Gastroesophageal sphincter (tissue), 4 donors: ENCODE data around the gene ETV6. TPM values are rescaled to one million over a fixed set of nuclear protein-coding genes. Genes with fewer than 3 reads are reported as not detected.
A peak's percentile ranks its signal among the peaks of the same experiment; 100 is the strongest.

Experiments
- ATAC-seq: fragments of 150-250 bp; one replicate; pipeline ENCODE4 v1.9.1; 2016; ENCODE audit warnings: mild to moderate bottlenecking, moderate library complexity
- H3K27ac ChIP-seq, 4 donors: fragments of 200-600 bp; sonication (generic) in 3 of 4; 1 replicate in 3 of 4; 2 replicates in 1 of 4; pipeline ENCODE4 v1.5.1; 2016 to 2019
- H3K27me3 ChIP-seq: fragments of 200-600 bp; sonication (generic); one replicate; pipeline ENCODE4 v1.5.1; 2019
- H3K36me3 ChIP-seq, 2 donors: fragments of 200-600 bp; sonication (generic); one replicate each; pipeline ENCODE4 v1.5.1; 2019; ENCODE audit warnings: control low read depth in 1 of 2
- H3K4me1 ChIP-seq, 3 donors: fragments of 200-600 bp; sonication (generic); 1 replicate in 2 of 3; 2 replicates in 1 of 3; pipeline ENCODE4 v1.5.1; 2016 to 2019; ENCODE audit warnings: control low read depth in 2 of 3
- H3K4me3 ChIP-seq, 2 donors: fragments of 200-600 bp; sonication (generic); one replicate each; pipeline ENCODE4 v1.5.1; 2019; ENCODE audit warnings: mild to moderate bottlenecking in 1 of 2, moderate library complexity in 1 of 2
- H3K9me3 ChIP-seq, 3 donors: fragments of 200-600 bp; sonication (generic); one replicate each; pipeline ENCODE4 v1.5.1; 2017 to 2019; ENCODE audit warnings: control low read depth in 2 of 3
- EP300 ChIP-seq: sonication (generic); formaldehyde crosslinking; IDR thresholded peaks from one replicate; pipeline ENCODE4 v1.6.1; 2017; ENCODE audit warnings: antibody characterized with exemption, mild to moderate bottlenecking
- POLR2A ChIP-seq, 2 donors: fragments of 450-650 bp; IDR thresholded peaks; one replicate each; pipeline ENCODE4 v1.6.1; 2017; ENCODE audit warnings: antibody characterized with exemption in 2 of 2, mild to moderate bottlenecking in 2 of 2, moderate library complexity in 1 of 2
- POLR2AphosphoS5 ChIP-seq: sonication (generic); formaldehyde crosslinking; IDR thresholded peaks from one replicate; pipeline ENCODE4 v1.6.1; 2017; ENCODE audit warnings: antibody characterized with exemption
- whole genome bisulfite sequencing, 2 donors: methylation state at CpG; one replicate each; pipeline ENCODE4 v1.1.5; 2018; ENCODE audit warnings: low coverage in 1 of 2; 5-methylcytosine and 5-hydroxymethylcytosine counted together
- total RNA-seq, 4 donors: library from RNA; depleted of rRNA; stranded (reverse); fragments of >200 nt; gene quantifications; one replicate each; pipeline ENCODE4 v1.1.0, GENCODE V29; 2016
- TF ChIP-seq, protein P1 (sequence below), 4 experiments: fragments of 200-600 bp in 2 of 4; fragments of 450-650 bp in 2 of 4; sonication (generic) in 1 of 4; IDR thresholded peaks; one replicate each; pipeline ENCODE4 v1.5.1; 2017 to 2019; ENCODE audit warnings: antibody characterized with exemption in 4 of 4, mild to moderate bottlenecking in 2 of 4, moderate library complexity in 2 of 4

ETV6 gene
- total RNA-seq, 4 donors from 2014 or later: 18.7 to 30.1 (median 21.1) TPM

DNA sequence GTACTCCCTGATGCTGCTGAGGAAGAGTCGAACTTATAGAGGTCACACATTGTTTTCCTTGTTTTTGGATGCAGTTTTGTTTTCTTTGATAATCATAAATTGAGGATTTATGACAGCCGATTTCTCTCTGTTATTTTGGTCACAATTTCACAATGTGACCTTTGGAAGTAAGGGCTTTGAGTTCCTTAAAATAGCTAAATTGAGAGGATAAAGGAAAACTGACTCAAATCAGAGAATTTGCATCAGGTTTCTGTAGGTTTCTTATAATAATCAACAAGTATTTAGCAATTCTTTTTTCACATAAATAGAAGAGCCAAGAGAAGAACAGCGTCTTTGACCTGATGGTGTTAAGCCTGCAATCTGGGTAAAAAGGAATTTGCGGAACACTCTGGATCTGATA lies 66.1 kb downstream of the ETV6 start:
- Histone ChIP-seq H3K36me3 (no peaks in the 10 kb centered on the region), H3K27me3 (no peaks in the 10 kb centered on the region), H3K9me3 (no peaks in the 10 kb centered on the region), H3K4me3 (no peak overlapping the region), H3K4me1 (peaks cover 7 to 76% (median 26%) of the 10 kb centered on the region in 3 donors), H3K27ac (no peak overlapping the region)
- no peak for TF ChIP-seq POLR2AphosphoS5
- TF ChIP-seq POLR2A (IDR thresholded peaks at IDR 0.05): no peak
- TF ChIP-seq, protein P1, sequence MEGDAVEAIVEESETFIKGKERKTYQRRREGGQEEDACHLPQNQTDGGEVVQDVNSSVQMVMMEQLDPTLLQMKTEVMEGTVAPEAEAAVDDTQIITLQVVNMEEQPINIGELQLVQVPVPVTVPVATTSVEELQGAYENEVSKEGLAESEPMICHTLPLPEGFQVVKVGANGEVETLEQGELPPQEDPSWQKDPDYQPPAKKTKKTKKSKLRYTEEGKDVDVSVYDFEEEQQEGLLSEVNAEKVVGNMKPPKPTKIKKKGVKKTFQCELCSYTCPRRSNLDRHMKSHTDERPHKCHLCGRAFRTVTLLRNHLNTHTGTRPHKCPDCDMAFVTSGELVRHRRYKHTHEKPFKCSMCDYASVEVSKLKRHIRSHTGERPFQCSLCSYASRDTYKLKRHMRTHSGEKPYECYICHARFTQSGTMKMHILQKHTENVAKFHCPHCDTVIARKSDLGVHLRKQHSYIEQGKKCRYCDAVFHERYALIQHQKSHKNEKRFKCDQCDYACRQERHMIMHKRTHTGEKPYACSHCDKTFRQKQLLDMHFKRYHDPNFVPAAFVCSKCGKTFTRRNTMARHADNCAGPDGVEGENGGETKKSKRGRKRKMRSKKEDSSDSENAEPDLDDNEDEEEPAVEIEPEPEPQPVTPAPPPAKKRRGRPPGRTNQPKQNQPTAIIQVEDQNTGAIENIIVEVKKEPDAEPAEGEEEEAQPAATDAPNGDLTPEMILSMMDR (IDR thresholded peaks at IDR 0.05): no peak
- TF ChIP-seq EP300: no peak
- 89 to 90% methylated on average over 2 to 4 of the region's 4 CpGs for WGBS, 2 donors
- ATAC-seq: no peak

DNA sequence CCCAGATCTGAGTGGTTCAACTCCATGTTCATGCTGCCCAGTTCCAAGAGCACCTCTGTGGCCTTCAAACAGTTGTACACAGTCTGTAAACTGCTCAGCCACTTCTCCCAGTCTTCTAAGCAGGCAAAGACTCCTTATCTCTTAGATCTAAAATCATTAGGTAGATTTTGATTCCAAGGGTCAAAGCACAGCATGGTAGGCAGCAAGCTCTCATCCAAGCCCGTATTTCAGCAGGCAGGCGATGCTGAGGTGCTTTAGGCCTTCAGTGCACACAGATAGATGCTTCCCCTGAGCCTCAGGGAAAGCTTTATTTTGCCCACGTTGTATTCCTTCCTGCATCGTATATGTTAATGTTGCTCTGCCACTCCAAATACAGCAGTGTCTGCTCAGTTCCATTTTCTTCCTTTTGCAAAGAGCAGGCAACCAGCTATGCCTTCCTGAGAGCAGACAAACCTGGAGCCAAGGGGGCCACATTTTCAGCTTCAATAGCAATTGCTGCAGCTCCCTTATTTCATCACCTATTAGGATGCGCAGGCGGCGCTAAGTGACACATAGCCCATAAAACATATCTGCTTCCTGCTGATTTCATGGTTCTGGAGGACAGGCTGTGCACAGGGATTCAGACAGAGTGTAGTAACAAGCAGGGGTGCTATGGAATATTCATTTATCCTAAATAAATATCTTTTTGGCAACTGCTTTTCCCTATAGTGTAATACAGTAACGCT lies 67.5 kb downstream of the ETV6 start:
- Histone ChIP-seq H3K27ac (peak overlapping the region in 1 of 4 donors; percentile 11), H3K4me3 (no peak overlapping the region), H3K27me3 (no peaks in the 10 kb centered on the region), H3K4me1 (peaks cover 1 to 66% (median 20%) of the 10 kb centered on the region in 3 donors), H3K36me3 (no peaks in the 10 kb centered on the region), H3K9me3 (no peaks in the 10 kb centered on the region)
- no peak for TF ChIP-seq EP300
- TF ChIP-seq, protein P1 (IDR thresholded peaks at IDR 0.05): no peak
- TF ChIP-seq POLR2AphosphoS5: no peak
- no peak for TF ChIP-seq POLR2A (IDR thresholded peaks at IDR 0.05)
- 76% methylated on average over 8 of the region's 8 CpGs; no CpG with 5 or more reads in 1 of the 2 donors for WGBS, 2 donors
- no peak for ATAC-seq

DNA sequence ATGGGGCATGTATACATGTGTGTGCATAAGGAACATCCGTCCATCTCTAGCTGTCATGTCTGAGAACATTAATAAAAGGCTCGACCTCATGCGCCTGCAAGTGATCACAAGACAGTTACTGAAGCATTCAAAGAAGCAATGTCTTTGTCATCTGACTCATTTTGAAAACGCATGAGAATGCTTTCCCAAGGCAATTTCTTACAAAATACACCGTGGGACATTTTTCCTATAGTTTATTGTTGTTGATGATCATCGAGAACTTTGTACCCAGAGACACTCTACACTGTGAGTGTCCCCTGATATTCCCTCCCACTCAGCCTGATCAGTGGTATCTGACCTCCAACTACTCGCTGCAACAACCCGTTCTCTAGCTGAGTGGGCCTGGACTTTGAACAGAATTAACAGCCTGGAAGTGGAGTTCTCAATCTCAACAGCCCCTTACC lies 68.1 kb downstream of the ETV6 start:
- no peak overlapping the region for H3K4me3 ChIP-seq
- H3K9me3 ChIP-seq: no peaks in the 10 kb centered on the region
- peak overlapping the region in 1 of 4 donors; percentile 70 for H3K27ac ChIP-seq
- 47 to 82% methylated on average over 8 of the region's 8 CpGs for WGBS, 2 donors
- H3K4me1 ChIP-seq: peaks cover 0 to 66% (median 20%) of the 10 kb centered on the region in 3 donors
- no peak for ATAC-seq
- H3K36me3 ChIP-seq: no peaks in the 10 kb centered on the region
- no peaks in the 10 kb centered on the region for H3K27me3 ChIP-seq
- no peak for TF ChIP-seq POLR2A (IDR thresholded peaks at IDR 0.05)
- TF ChIP-seq EP300: no peak
- no peak for TF ChIP-seq POLR2AphosphoS5
- TF ChIP-seq, protein P1 (IDR thresholded peaks at IDR 0.05): no peak

GRCh38 chr12:11718105-11718504 lies 68.6 kb downstream of the ETV6 start:
- Histone ChIP-seq H3K27ac (peak overlapping the region in 2 of 4 donors; percentile 67 to 70), H3K4me1 (peaks cover 0 to 67% (median 20%) of the 10 kb centered on the region in 3 donors)
- 85 to 100% methylated on average over 3 of the region's 3 CpGs for WGBS, 2 donors

More at GRCh38 chr12:11718105-11718504, 68.6 kb downstream of the ETV6 start:
- Histone ChIP-seq H3K27me3 (no peaks in the 10 kb centered on the region), H3K4me3 (no peak overlapping the region), H3K9me3 (no peaks in the 10 kb centered on the region), H3K36me3 (no peaks in the 10 kb centered on the region)
- TF ChIP-seq EP300: no peak
- no peak for TF ChIP-seq POLR2A (IDR thresholded peaks at IDR 0.05)
- TF ChIP-seq POLR2AphosphoS5: no peak
- TF ChIP-seq, protein P1 (IDR thresholded peaks at IDR 0.05): no peak
- ATAC-seq: no peak
